Astrocyte of the cerebellum (primary cell): ENCODE measurements around the gene NOTCH4.
"Not testable (repeated sequence)": the region's sequence is repeated elsewhere in the genome, so short reads cannot be mapped to it uniquely, and the experiment has no call there.

Source experiments
- DNase-seq: peaks from one replicate; pipeline ENCODE4 v3.0.0-alpha.2; 2011; ENCODE audit warnings: low read depth
- H3K4me3 ChIP-seq: 2 replicates; pipeline ENCODE4 v1.5.1; 2011; ENCODE audit warnings: mild to moderate bottlenecking, low read depth, low read length, moderate library complexity
- CTCF ChIP-seq: IDR thresholded peaks from 2 replicates; pipeline ENCODE4 v1.5.1; 2012; ENCODE audit warnings: low read length, low read depth, moderate library complexity, mild to moderate bottlenecking; ENCODE audit errors: missing control alignments
- in situ Hi-C: cut with HindIII; loops from 2 replicates; pipeline ENCODE4 v1.10.0; 2017; ENCODE audit warnings: low sequenced_read_pairs

The NOTCH4 gene

GRCh38 chr6:32218167-32218566 is 5.7 kb downstream of the NOTCH4 start:
- DNase-seq = no peak
- no peak overlapping the region for H3K4me3 ChIP-seq
- in situ Hi-C loops = no loop called here
- no peak for TF ChIP-seq CTCF

GRCh38 chr6:32216998-32217397 is 6.9 kb downstream of the NOTCH4 start:
- DNase-seq = no peak
- H3K4me3 ChIP-seq = no peak overlapping the region
- TF ChIP-seq CTCF = no peak
- in situ Hi-C loops = no loop called here

- in situ Hi-C loops = no loop called here
- TF ChIP-seq CTCF = no peak
- DNase-seq = no peak
Observed at GRCh38 chr6:32216285-32216684, 7.6 kb downstream of the NOTCH4 start.

GRCh38 chr6:32215617-32216016 is 8.2 kb downstream of the NOTCH4 start:
- no peak for DNase-seq
- in situ Hi-C loops = no loop called here
- no peak for TF ChIP-seq CTCF
- H3K4me3 ChIP-seq = no peak overlapping the region

More at GRCh38 chr6:32216285-32216684, 7.6 kb downstream of the NOTCH4 start:
- no peak overlapping the region for H3K4me3 ChIP-seq

- H3K4me3 ChIP-seq = no peak overlapping the region
- in situ Hi-C loops = no loop called here
- TF ChIP-seq CTCF = no peak
- DNase-seq = no peak
Observed at GRCh38 chr6:32214126-32214525, 9.7 kb downstream of the NOTCH4 start.

GRCh38 chr6:32213649-32214048 is 10.2 kb downstream of the NOTCH4 start:
- TF ChIP-seq CTCF = no peak

GRCh38 chr6:32212076-32212760 is 11.6 kb downstream of the NOTCH4 start:
- in situ Hi-C loops = no loop called here
- no peak for DNase-seq
- no peak overlapping the region for H3K4me3 ChIP-seq
- TF ChIP-seq CTCF = no peak

More at GRCh38 chr6:32213649-32214048, 10.2 kb downstream of the NOTCH4 start:
- DNase-seq = no peak
- no peak overlapping the region for H3K4me3 ChIP-seq
- in situ Hi-C loops = no loop called here

- H3K4me3 ChIP-seq, DNase-seq, in situ Hi-C loops: not testable (repeated sequence)
Observed at GRCh38 chr6:32211432-32211831, 12.4 kb downstream of the NOTCH4 start.
